IMR-90 (cell line): Measurements from ENCODE around the gene CELF5. TPM values are rescaled to one million over a fixed set of nuclear protein-coding genes. Genes with fewer than 3 reads are reported as not detected.

Source experiments
- ATAC-seq: fragments of 200-7000 bp; cut with Tn5 transposase; 2 replicates; pipeline ENCODE4 v1.9.1; 2020; ENCODE audit warnings: low read depth, mild to moderate bottlenecking, moderate library complexity
- BruUV-seq: library from RNA; stranded (reverse); fragments of 400-500 nt; replicated peaks from 2 replicates; lab custom pipeline; 2021; lab: Mats Ljungman, UMichigan
- CTCF ChIA-PET: fragments of 300-600 bp; formaldehyde crosslinking; extraction: SDS; loops from one replicate; lab custom pipeline; 2021; ENCODE audit warnings: antibody characterized with exemption; lab: Yijun Ruan, JAX
- POLR2A ChIA-PET: fragments of 300-600 bp; sonication (Branson Sonifier 250); formaldehyde crosslinking; loops from one replicate; lab custom pipeline; 2022; ENCODE audit warnings: antibody characterized with exemption; ENCODE audit not compliant: unreplicated experiment; lab: Charles Lee
- DNase-seq: peaks from one replicate; pipeline ENCODE4 v3.0.0; 2013
- H2AFZ ChIP-seq: replicated peaks from 2 replicates; pipeline ENCODE3; 2013; ENCODE audit warnings: low read length, mild to moderate bottlenecking; ENCODE audit not compliant: poor library complexity
- H2AK5ac ChIP-seq: 2 replicates; pipeline ENCODE4 v1.6.1; 2013; ENCODE audit warnings: low read depth, low read length, inconsistent platforms
- H2AK9ac ChIP-seq: replicated peaks from 2 replicates; pipeline ENCODE3; 2013; ENCODE audit warnings: mild to moderate bottlenecking, low read depth, low read length, moderate library complexity; ENCODE audit not compliant: poor library complexity
- H2BK120ac ChIP-seq: 2 replicates; pipeline ENCODE4 v1.6.1; 2013; ENCODE audit warnings: low read depth, low read length, inconsistent platforms
- H2BK15ac ChIP-seq: 3 replicates; pipeline ENCODE4 v1.6.1; 2013; ENCODE audit warnings: low read depth, low read length, inconsistent platforms
- H2BK20ac ChIP-seq: 2 replicates; pipeline ENCODE4 v1.6.1; 2013; ENCODE audit warnings: low read depth, mild to moderate bottlenecking, inconsistent platforms, low read length, moderate library complexity
- H2BK5ac ChIP-seq: 2 replicates; pipeline ENCODE4 v1.6.1; 2013; ENCODE audit warnings: mild to moderate bottlenecking, low read depth, low read length, inconsistent platforms; ENCODE audit not compliant: poor library complexity, severe bottlenecking
- H3K14ac ChIP-seq: replicated peaks from 2 replicates; pipeline ENCODE4 v1.6.1; 2013; ENCODE audit warnings: low read depth, low read length, inconsistent platforms
- H3K18ac ChIP-seq: 2 replicates; pipeline ENCODE4 v1.6.1; 2013; ENCODE audit warnings: low read depth, low read length, control low read depth
- H3K23ac ChIP-seq: 2 replicates; pipeline ENCODE4 v1.6.1; 2013; ENCODE audit warnings: low read depth, low read length, inconsistent platforms
- H3K27ac ChIP-seq: 2 replicates; pipeline ENCODE4 v1.5.1; 2013; ENCODE audit warnings: mild to moderate bottlenecking, control low read depth, low read length; ENCODE audit not compliant: insufficient read depth
- H3K27me3 ChIP-seq: 2 replicates; pipeline ENCODE4 v1.6.1; 2013; ENCODE audit warnings: low read length; ENCODE audit not compliant: control insufficient read depth, insufficient read depth
- H3K36me3 ChIP-seq: 2 replicates; pipeline ENCODE4 v1.6.1; 2013; ENCODE audit warnings: low read length, mixed read lengths; ENCODE audit not compliant: control insufficient read depth, insufficient read depth
- H3K4ac ChIP-seq: 2 replicates; pipeline ENCODE4 v1.6.1; 2013; ENCODE audit warnings: low read depth, low read length, inconsistent platforms
- H3K4me1 ChIP-seq: 2 replicates; pipeline ENCODE4 v1.6.1; 2013; ENCODE audit warnings: low read length, mixed read lengths; ENCODE audit not compliant: control insufficient read depth, insufficient read depth
- H3K4me2 ChIP-seq: 2 replicates; pipeline ENCODE4 v1.6.1; 2013; ENCODE audit warnings: low read depth, mild to moderate bottlenecking, control low read depth, low read length, moderate library complexity
- H3K4me3 ChIP-seq: 2 replicates; pipeline ENCODE4 v1.5.1; 2013; ENCODE audit warnings: low read depth, mild to moderate bottlenecking, control low read depth, low read length, moderate library complexity; ENCODE audit not compliant: insufficient read depth
- H3K56ac ChIP-seq: 2 replicates; pipeline ENCODE4 v1.6.1; 2013; ENCODE audit warnings: low read length, inconsistent platforms; ENCODE audit not compliant: insufficient read depth; ENCODE audit errors: extremely low read depth
- H3K79me1 ChIP-seq, 2 experiments: 2 replicates each; pipeline ENCODE4 v1.6.1; 2013; ENCODE audit warnings: low read length in 2 of 2, inconsistent platforms in 1 of 2, low read depth in 1 of 2
- H3K9ac ChIP-seq: 2 replicates; pipeline ENCODE4 v1.6.1; 2013; ENCODE audit warnings: low read depth, low read length, control low read depth
- H3K9me1 ChIP-seq: 2 replicates; pipeline ENCODE4 v1.6.1; 2013; ENCODE audit warnings: low read length, inconsistent platforms; ENCODE audit not compliant: insufficient read depth
- H3K9me3 ChIP-seq: 2 replicates; pipeline ENCODE4 v1.6.1; 2013; ENCODE audit warnings: low read length; ENCODE audit not compliant: control insufficient read depth, insufficient read depth
- H4K20me1 ChIP-seq: 2 replicates; pipeline ENCODE4 v1.6.1; 2013; ENCODE audit warnings: low read length, inconsistent platforms; ENCODE audit not compliant: insufficient read depth
- H4K5ac ChIP-seq: 2 replicates; pipeline ENCODE4 v1.6.1; 2013; ENCODE audit warnings: mild to moderate bottlenecking, low read depth, low read length, control low read depth
- H4K8ac ChIP-seq, 2 experiments: 2 replicates each; pipeline ENCODE4 v1.6.1; 2013; ENCODE audit warnings: low read depth in 2 of 2, low read length in 2 of 2, control low read depth in 1 of 2, inconsistent platforms in 1 of 2
- H4K91ac ChIP-seq: 2 replicates; pipeline ENCODE4 v1.6.1; 2013; ENCODE audit warnings: low read depth, low read length, inconsistent platforms; ENCODE audit not compliant: insufficient read depth
- BHLHE40 ChIP-seq: fragments of 150-350 bp; IDR thresholded peaks from 2 replicates; pipeline ENCODE4 v1.6.1; 2016; ENCODE audit warnings: mild to moderate bottlenecking, low read depth, low read length
- CEBPB ChIP-seq: IDR thresholded peaks from 2 replicates; pipeline ENCODE4 v1.6.1; 2012; ENCODE audit warnings: low read depth, low read length, improper control_type of control experiment
- CHD1 ChIP-seq: IDR thresholded peaks from 2 replicates; pipeline ENCODE4 v1.6.1; 2012; ENCODE audit warnings: low read depth, low read length, improper control_type of control experiment
- FOS ChIP-seq: fragments of 150-350 bp; IDR thresholded peaks from 2 replicates; pipeline ENCODE4 v1.6.1; 2016; ENCODE audit warnings: low read depth, low read length
- MAZ ChIP-seq: IDR thresholded peaks from 2 replicates; pipeline ENCODE4 v1.6.1; 2012; ENCODE audit warnings: low read depth, mild to moderate bottlenecking, low read length, improper control_type of control experiment, moderate library complexity, borderline replicate concordance
- MXI1 ChIP-seq: IDR thresholded peaks from 2 replicates; pipeline ENCODE4 v1.6.1; 2012; ENCODE audit warnings: low read depth, mild to moderate bottlenecking, low read length, moderate library complexity, borderline replicate concordance
- RAD21 ChIP-seq: IDR thresholded peaks from 2 replicates; pipeline ENCODE4 v1.6.1; 2012; ENCODE audit warnings: low read length, improper control_type of control experiment
- RFX5 ChIP-seq: IDR thresholded peaks from 2 replicates; pipeline ENCODE4 v1.8.0; 2012; ENCODE audit warnings: low read depth, mild to moderate bottlenecking, low read length, moderate library complexity
- WGBS, 2 experiments: methylation state at CpG; one replicate each; pipeline versions ENCODE4 v1.1.5 to v1.1.7; 2013; ENCODE audit warnings: missing lambda C conversion rate in 2 of 2; ENCODE audit not compliant: insufficient read length in 1 of 2; ENCODE audit errors: extremely low coverage in 2 of 2; 5-methylcytosine and 5-hydroxymethylcytosine counted together
- dilution Hi-C: fragments of 300-500 bp; cut with HindIII; formaldehyde crosslinking; loops from one replicate; pipeline ENCODE4 v1.14.3; 2018; ENCODE audit warnings: low sequenced_read_pairs; ENCODE audit not compliant: unreplicated experiment
- in situ Hi-C: fragments of 300-500 bp; cut with MboI; formaldehyde crosslinking; loops from 3 replicates; pipeline ENCODE4 v1.14.3; 2019; ENCODE audit warnings: low sequenced_read_pairs, inconsistent platforms, mixed read lengths
- intact Hi-C: fragments of 100-400 bp; cut with micrococcal nuclease; formaldehyde crosslinking; loops from 2 replicates; pipeline ENCODE4 v1.10.0; 2022
- polyA plus RNA-seq, 3 experiments: library from polyadenylated mRNA; depleted of rRNA; stranded (reverse); fragments of >200 nt; gene quantifications; 2 replicates each; pipeline ENCODE4 v1.2.3, GENCODE V29; 2012; ENCODE audit warnings: low replicate concordance in 1 of 3
- total RNA-seq: library from RNA; depleted of rRNA; stranded (reverse); fragments of >200 nt; gene quantifications from 2 replicates; pipeline ENCODE4 v1.2.3, GENCODE V29; 2012
- TF ChIP-seq, protein P1 (sequence below): fragments of 150-350 bp; IDR thresholded peaks from 2 replicates; pipeline ENCODE4 v1.6.1; 2016; ENCODE audit warnings: low read depth, mild to moderate bottlenecking, low read length, moderate library complexity, borderline replicate concordance
- TF ChIP-seq, protein P2 (sequence below): fragments of 150-350 bp; IDR thresholded peaks from 2 replicates; pipeline ENCODE4 v1.6.1; 2017; ENCODE audit warnings: mild to moderate bottlenecking, antibody characterized with exemption, low read length, low read depth

Gene CELF5
- total and polyA plus RNA-seq, 2 of the 4 experiments (the other 2 are of a cell fraction): 0.02 TPM; not detected in 1

DNA sequence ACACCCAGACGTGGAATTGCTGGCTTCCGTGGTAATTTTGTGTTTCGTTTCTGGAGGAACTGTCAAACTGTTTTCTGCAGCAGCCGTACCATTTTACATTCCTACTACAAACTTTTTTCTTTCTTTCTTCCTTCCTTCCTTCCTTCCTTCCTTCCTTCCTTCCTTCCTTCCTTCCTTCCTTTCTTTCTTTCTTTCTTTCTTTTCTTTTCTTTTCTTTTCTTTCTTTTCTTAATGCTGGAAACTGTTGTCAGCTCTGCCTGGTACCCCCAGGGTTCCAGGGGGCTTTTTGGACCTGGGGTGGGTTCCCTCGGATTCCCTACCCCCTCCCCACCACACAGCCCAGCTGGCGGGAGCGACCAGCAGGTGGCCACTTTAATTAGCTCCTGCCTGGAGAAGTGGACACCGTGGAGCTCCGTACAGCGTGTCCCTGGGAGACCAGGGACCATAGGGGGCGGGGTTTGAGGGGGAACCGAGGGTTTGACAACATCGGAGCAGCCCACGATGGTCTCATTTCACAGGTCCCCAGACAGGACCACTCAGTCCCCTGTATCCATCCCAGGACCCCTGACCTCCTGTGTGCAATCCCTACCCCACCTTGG, 24.4 kb downstream of the CELF5 start:
- Histone ChIP-seq H3K4me2 (no peak overlapping the region), H4K8ac (no peak overlapping the region), H2BK120ac (no peak overlapping the region), H3K14ac (no peak overlapping the region), H3K27ac (no peak overlapping the region), H3K79me1 (no peaks in the 10 kb centered on the region), H2AFZ (no peak overlapping the region), H3K27me3 (peaks cover 4% of the 10 kb centered on the region), H4K91ac (no peak overlapping the region), H4K20me1 (peaks cover 6% of the 10 kb centered on the region; the same call in 1 of the 2 replicates), H3K9me1 (peaks cover 13% of the 10 kb centered on the region), H3K56ac (no peak overlapping the region), H3K36me3 (no peaks in the 10 kb centered on the region), H3K4me3 (no peak overlapping the region), H2BK15ac (no peak overlapping the region), H4K5ac (no peak overlapping the region), H3K9me3 (peaks cover 10% of the 10 kb centered on the region), H2AK5ac (no peak overlapping the region), H3K4ac (no peak overlapping the region), H2BK5ac (no peak overlapping the region), H3K23ac (no peak overlapping the region), H2AK9ac (no peak overlapping the region), H3K9ac (no peak overlapping the region), H3K4me1 (no peaks in the 10 kb centered on the region), H2BK20ac (no peak overlapping the region), H3K18ac (no peak overlapping the region)
- no TSS peak for BruUV-seq
- intact Hi-C loops (no loop called here), in situ Hi-C loops (no loop called here), dilution Hi-C loops (no loop called here)
- DNase-seq (no peak), ATAC-seq (no peak)
- TF ChIP-seq, protein P1, sequence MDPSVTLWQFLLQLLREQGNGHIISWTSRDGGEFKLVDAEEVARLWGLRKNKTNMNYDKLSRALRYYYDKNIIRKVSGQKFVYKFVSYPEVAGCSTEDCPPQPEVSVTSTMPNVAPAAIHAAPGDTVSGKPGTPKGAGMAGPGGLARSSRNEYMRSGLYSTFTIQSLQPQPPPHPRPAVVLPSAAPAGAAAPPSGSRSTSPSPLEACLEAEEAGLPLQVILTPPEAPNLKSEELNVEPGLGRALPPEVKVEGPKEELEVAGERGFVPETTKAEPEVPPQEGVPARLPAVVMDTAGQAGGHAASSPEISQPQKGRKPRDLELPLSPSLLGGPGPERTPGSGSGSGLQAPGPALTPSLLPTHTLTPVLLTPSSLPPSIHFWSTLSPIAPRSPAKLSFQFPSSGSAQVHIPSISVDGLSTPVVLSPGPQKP: no peak
- TF ChIP-seq RAD21 (no peak), MXI1 (no peak), MAZ (no peak), BHLHE40 (no peak), CEBPB (no peak), RFX5 (no peak), CHD1 (no peak), FOS (no peak)
- TF ChIP-seq, protein P2, sequence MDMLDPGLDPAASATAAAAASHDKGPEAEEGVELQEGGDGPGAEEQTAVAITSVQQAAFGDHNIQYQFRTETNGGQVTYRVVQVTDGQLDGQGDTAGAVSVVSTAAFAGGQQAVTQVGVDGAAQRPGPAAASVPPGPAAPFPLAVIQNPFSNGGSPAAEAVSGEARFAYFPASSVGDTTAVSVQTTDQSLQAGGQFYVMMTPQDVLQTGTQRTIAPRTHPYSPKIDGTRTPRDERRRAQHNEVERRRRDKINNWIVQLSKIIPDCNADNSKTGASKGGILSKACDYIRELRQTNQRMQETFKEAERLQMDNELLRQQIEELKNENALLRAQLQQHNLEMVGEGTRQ: no peak
- ChIA-PET CTCF (no interaction called here), POLR2A (no interaction called here)
- WGBS, 2 experiments: 80% methylated on average over 2 of the region's 14 CpGs; no CpG with 5 or more reads in 1 of the 2 experiments
